Nephron (organoid): ENCODE results near the gene EHF.
"Not testable (repeated sequence)": the region's sequence is repeated elsewhere in the genome, so short reads cannot be mapped to it uniquely, and the experiment has no call there.

Source experiments
- H3K27ac Mint-ChIP-seq, 3 experiments: 2 replicates each; pipeline ENCODE4 v1.8.0; 2020; ENCODE audit warnings: mixed read lengths in 3 of 3, mild to moderate bottlenecking in 2 of 3, moderate library complexity in 1 of 3
- H3K27me3 Mint-ChIP-seq: 2 replicates; pipeline ENCODE4 v1.8.0; 2021; ENCODE audit warnings: low read depth, mild to moderate bottlenecking, moderate library complexity, mixed read lengths
- H3K36me3 Mint-ChIP-seq: 2 replicates; pipeline ENCODE4 v1.8.0; 2020; ENCODE audit warnings: low read depth, mixed read lengths
- H3K4me1 Mint-ChIP-seq: 2 replicates; pipeline ENCODE4 v1.8.0; 2020; ENCODE audit warnings: mixed read lengths
- H3K4me3 Mint-ChIP-seq, 3 experiments: 2 replicates each; pipeline ENCODE4 v1.8.0; 2020; ENCODE audit warnings: mild to moderate bottlenecking in 3 of 3, mixed read lengths in 3 of 3, moderate library complexity in 2 of 3
- H3K9me3 Mint-ChIP-seq: 2 replicates; pipeline ENCODE4 v1.8.0; 2020; ENCODE audit warnings: mixed read lengths
- CTCF ChIP-seq, 3 experiments: fragments of 200-600 bp; sonication (generic); IDR thresholded peaks; one replicate each; pipeline ENCODE4 v1.5.0; 2021; ENCODE audit warnings: antibody characterized with exemption in 3 of 3; ENCODE audit not compliant: unreplicated experiment in 3 of 3

Gene EHF

DNA sequence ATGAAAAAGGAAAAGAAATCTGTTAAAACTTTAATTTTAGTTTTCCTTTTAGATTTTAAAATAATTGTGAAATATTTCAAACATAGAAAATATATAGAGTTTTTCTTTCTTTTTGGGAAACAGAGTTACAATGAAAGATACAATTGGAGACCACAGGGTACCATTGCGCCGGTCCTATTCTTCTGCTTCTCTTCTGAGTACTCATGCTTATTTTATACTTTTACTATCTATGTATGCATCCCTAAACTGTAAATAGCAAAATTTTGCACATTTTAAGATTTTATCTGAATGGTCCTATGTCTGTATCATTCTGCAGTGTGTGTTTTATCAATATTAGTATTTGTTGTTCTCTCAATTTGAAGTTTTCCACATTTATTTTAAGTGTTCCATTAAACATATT lies 65.0 kb downstream of the EHF start:
- H3K27ac Mint-ChIP-seq: no peak overlapping the region
- peaks cover 2% of the 10 kb centered on the region for H3K9me3 Mint-ChIP-seq
- no peaks in the 10 kb centered on the region for H3K36me3 Mint-ChIP-seq
- H3K4me1 Mint-ChIP-seq: no peaks in the 10 kb centered on the region
- H3K27me3 Mint-ChIP-seq: peaks cover 6% of the 10 kb centered on the region
- no peak overlapping the region for H3K4me3 Mint-ChIP-seq
- TF ChIP-seq CTCF (IDR thresholded peaks at IDR 0.05; ENCODE audit: unreplicated experiment in 3 of 3): no peak

- not testable (repeated sequence) for H3K4me1 Mint-ChIP-seq, H3K27me3 Mint-ChIP-seq
- Mint-ChIP-seq H3K27ac (peak overlapping the region; percentile 97 to 99 (median 99)), H3K36me3 (peaks cover 32% of the 10 kb centered on the region), H3K9me3 (peaks cover 42% of the 10 kb centered on the region), H3K4me3 (peak overlapping the region; percentile 81 to 95 (median 92))
These were observed 71.4 kb downstream of the EHF start for GRCh38 chr11:34692299-34692698.

DNA sequence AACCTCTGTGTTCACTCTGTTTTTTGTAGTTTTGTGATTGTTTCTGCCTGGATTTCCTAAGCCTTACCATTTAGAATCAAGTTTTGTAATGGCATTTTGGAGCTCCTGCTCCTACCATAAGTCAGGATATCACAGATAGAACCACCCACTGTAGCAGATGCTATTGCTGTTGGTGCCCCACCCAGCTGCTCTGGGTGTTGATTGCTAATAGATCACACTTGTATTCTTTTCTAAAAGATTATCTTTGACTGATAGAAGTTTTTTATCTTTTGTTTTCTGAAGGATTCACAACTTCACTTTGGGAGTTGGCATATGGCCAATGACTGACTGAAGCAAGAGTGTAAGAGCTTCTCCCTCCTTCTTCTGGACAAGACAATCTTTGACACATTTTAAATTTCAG lies 76.0 kb downstream of the EHF start:
- no peak overlapping the region for H3K4me3 Mint-ChIP-seq
- no peak overlapping the region for H3K27ac Mint-ChIP-seq
- H3K4me1 Mint-ChIP-seq: no peaks in the 10 kb centered on the region
- no peak for TF ChIP-seq CTCF (IDR thresholded peaks at IDR 0.05; ENCODE audit: unreplicated experiment in 3 of 3)
- H3K36me3 Mint-ChIP-seq: peaks cover 70% of the 10 kb centered on the region
- H3K9me3 Mint-ChIP-seq: peaks cover 57% of the 10 kb centered on the region
- peaks cover 3% of the 10 kb centered on the region for H3K27me3 Mint-ChIP-seq

DNA sequence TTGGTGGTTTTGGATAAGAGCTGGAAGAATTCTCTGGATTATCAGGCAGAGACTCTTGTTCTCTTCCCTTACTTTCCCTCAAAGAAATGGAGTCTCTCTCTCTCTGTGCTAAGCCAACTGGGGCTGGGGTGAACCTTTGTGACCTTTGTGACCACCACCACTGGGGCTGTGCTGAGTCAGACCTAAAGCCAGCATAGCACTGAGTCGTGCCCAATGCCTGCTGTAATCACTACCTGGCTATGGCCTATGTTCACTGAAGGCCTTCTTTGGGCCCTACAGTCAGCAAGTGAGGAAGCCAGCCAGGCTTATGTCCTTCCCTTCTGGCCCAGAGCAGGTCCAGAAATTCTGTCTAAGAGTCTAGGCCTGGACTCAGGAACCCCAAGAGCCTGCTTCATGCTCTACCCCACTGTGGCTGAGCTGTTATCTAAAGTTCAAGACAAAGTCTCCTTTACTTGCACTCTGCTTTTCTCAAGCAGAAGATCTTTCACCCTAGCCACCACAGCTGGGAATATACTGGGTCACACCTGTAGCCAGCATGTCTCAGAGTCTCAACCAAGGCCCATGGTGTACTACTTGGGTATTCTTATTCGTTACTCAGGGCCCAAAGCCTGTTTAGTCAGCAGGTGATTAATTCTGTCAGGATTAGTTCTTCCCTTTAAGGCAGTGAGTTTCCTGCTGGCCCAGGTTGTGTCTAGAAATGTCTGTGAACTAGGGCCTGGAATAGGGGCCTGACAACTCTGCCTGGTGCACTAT lies 86.0 kb downstream of the EHF start:
- TF ChIP-seq CTCF (IDR thresholded peaks at IDR 0.05; ENCODE audit: unreplicated experiment in 3 of 3): no peak
- Mint-ChIP-seq H3K36me3 (peaks cover 100% of the 10 kb centered on the region), H3K27me3 (no peaks in the 10 kb centered on the region), H3K4me1 (no peaks in the 10 kb centered on the region), H3K9me3 (peaks cover 62% of the 10 kb centered on the region), H3K4me3 (no peak overlapping the region), H3K27ac (no peak overlapping the region)

- Mint-ChIP-seq H3K4me1 (no peaks in the 10 kb centered on the region), H3K36me3 (peaks cover 100% of the 10 kb centered on the region), H3K27me3 (no peaks in the 10 kb centered on the region), H3K4me3 (no peak overlapping the region), H3K27ac (no peak overlapping the region), H3K9me3 (peaks cover 65% of the 10 kb centered on the region)
- no peak for TF ChIP-seq CTCF (IDR thresholded peaks at IDR 0.05; ENCODE audit: unreplicated experiment in 3 of 3)
These were observed 86.6 kb downstream of the EHF start for GRCh38 chr11:34707462-34707840.
